Measurements from ENCODE around the gene GRAMD1B. TPM values are rescaled to one million over a fixed set of nuclear protein-coding genes. Genes with fewer than 3 reads are reported as not detected.

GRAMD1B gene
- total RNA-seq, 1 donor from 2014 or later, result 8.8 TPM

DNA sequence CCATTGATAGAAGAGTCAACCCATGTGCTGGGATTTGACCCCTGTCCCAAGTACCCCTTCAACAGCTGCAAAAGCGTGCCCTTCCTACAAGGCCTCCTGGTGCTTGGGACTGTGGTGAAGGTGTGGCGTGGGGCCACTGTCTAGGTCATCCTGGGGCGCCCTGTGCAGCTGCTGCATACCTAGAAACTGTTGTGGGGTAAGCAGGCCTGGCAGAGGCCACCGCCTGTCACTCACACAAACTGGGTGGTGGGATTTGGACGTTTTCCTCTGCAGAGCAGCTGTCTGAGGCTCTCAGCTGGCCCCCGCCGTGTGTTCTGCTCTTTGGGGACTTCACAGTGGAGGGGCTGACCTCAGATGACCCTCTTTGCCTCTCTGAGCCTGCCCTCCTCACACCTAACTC lies 154.7 kb downstream of the GRAMD1B start:
- H3K27me3 ChIP-seq (ENCODE audit: control insufficient read depth, insufficient read depth, low read length), result peaks cover 4% of the 10 kb centered on the region
- H3K4me3 ChIP-seq (ENCODE audit: low read depth, low read length), result no peak overlapping the region
- TF ChIP-seq, protein P1, sequence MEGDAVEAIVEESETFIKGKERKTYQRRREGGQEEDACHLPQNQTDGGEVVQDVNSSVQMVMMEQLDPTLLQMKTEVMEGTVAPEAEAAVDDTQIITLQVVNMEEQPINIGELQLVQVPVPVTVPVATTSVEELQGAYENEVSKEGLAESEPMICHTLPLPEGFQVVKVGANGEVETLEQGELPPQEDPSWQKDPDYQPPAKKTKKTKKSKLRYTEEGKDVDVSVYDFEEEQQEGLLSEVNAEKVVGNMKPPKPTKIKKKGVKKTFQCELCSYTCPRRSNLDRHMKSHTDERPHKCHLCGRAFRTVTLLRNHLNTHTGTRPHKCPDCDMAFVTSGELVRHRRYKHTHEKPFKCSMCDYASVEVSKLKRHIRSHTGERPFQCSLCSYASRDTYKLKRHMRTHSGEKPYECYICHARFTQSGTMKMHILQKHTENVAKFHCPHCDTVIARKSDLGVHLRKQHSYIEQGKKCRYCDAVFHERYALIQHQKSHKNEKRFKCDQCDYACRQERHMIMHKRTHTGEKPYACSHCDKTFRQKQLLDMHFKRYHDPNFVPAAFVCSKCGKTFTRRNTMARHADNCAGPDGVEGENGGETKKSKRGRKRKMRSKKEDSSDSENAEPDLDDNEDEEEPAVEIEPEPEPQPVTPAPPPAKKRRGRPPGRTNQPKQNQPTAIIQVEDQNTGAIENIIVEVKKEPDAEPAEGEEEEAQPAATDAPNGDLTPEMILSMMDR (IDR thresholded peaks at IDR 0.05; ENCODE audit: insufficient read depth, low read length, poor library complexity, severe bottlenecking), result no peak
- no peaks in the 10 kb centered on the region for H3K36me3 ChIP-seq (ENCODE audit: control insufficient read depth, insufficient read depth, low read length)
- DNase-seq (ENCODE audit: low read depth), result no peak

DNA sequence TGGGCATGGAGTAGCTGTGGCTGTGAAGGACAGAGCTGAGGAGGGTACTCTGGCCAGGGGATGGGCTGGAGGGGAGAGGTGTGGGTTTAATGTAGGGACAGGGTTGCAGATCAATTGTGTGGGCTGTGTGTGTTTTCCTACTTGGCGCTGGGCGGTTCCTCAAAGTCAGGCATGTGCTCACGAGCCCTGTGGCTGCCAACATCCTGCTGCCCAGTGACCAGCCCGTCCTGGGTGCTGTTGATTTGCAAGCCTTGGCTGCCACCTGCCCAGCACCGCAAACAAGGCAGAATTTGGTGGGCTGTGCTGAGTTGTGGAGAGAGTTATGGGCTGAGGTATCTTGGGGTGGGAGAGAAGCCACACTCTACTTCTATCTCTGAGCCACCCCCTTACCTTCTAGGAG lies 155.1 kb downstream of the GRAMD1B start:
- TF ChIP-seq, protein P1 (IDR thresholded peaks at IDR 0.05; ENCODE audit: insufficient read depth, low read length, poor library complexity, severe bottlenecking), result no peak
- Histone ChIP-seq H3K27me3 (ENCODE audit: control insufficient read depth, insufficient read depth, low read length) (peaks cover 3% of the 10 kb centered on the region), H3K4me3 (ENCODE audit: low read depth, low read length) (no peak overlapping the region), H3K36me3 (ENCODE audit: control insufficient read depth, insufficient read depth, low read length) (no peaks in the 10 kb centered on the region)
- no peak for DNase-seq (ENCODE audit: low read depth)

DNA sequence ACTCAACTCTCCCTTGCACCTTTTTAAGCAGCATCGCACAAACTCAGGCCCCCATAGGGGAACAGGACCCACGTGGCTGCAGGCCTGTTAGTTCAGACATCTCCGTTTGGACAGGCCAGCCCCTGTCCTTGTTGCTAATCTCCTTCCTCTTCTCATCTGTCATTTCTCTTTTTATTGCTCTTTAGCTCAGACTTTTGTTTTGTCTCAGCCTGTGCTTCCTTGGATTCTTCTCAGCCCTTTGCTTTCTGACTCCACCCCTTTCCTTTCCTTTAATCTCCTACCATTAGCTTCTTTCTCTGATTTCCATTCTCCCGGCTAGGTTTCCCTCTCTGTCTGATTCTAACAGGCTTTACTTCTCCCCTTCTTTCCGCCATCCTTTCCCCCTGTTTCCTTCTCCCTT lies 155.6 kb downstream of the GRAMD1B start:
- Histone ChIP-seq H3K36me3 (ENCODE audit: control insufficient read depth, insufficient read depth, low read length) (no peaks in the 10 kb centered on the region), H3K27me3 (ENCODE audit: control insufficient read depth, insufficient read depth, low read length) (no peaks in the 10 kb centered on the region), H3K4me3 (ENCODE audit: low read depth, low read length) (no peak overlapping the region)
- no peak for DNase-seq (ENCODE audit: low read depth)
- TF ChIP-seq, protein P1 (IDR thresholded peaks at IDR 0.05; ENCODE audit: insufficient read depth, low read length, poor library complexity, severe bottlenecking), result no peak

DNA sequence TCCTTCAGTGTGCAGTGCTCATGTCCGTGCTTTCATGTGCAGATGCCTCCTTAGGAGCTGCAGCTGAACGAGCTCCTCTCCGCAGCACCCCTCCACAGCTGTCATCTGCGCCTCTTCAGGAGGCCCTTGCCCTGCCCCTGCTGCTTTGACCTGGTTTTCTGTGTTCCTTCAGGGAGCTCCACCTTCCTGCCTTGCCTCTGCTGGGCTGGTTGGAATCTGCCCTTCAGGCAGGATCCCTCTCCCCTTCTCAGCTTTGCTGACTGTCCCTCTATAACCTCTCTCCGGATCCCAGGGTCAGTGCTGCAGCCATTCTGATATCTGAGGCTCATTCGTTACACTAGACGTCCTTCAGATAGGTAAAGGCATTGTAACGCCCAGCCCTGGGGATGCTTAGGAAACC lies 156.5 kb downstream of the GRAMD1B start:
- TF ChIP-seq, protein P1 (IDR thresholded peaks at IDR 0.05; ENCODE audit: insufficient read depth, low read length, poor library complexity, severe bottlenecking), result no peak
- no peak for DNase-seq (ENCODE audit: low read depth)
- H3K36me3 ChIP-seq (ENCODE audit: control insufficient read depth, insufficient read depth, low read length), result no peaks in the 10 kb centered on the region
- H3K4me3 ChIP-seq (ENCODE audit: low read depth, low read length), result no peak overlapping the region
- H3K27me3 ChIP-seq (ENCODE audit: control insufficient read depth, insufficient read depth, low read length), result no peaks in the 10 kb centered on the region

DNA sequence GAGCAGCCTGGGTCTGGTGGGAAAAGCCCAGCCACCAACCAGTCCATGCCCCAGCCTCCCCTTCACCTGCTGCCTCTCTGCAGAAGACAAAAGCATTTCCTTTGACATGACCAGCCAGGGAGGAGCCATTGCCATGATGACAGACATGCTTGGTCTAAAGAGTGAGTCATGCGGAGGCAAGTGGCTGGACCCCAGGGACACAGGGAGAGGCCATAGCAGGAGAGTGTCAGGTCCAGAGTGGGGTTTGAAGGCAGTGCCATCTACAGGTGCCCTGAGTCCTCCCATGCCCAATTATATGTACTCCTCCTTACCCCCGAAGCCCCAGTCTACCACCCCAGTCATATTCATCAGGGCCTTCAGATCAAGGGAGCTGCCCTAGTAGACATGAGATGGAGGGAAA lies 157.0 kb downstream of the GRAMD1B start:
- no peak for DNase-seq (ENCODE audit: low read depth)
- TF ChIP-seq, protein P1 (IDR thresholded peaks at IDR 0.05; ENCODE audit: insufficient read depth, low read length, poor library complexity, severe bottlenecking), result no peak

DNA sequence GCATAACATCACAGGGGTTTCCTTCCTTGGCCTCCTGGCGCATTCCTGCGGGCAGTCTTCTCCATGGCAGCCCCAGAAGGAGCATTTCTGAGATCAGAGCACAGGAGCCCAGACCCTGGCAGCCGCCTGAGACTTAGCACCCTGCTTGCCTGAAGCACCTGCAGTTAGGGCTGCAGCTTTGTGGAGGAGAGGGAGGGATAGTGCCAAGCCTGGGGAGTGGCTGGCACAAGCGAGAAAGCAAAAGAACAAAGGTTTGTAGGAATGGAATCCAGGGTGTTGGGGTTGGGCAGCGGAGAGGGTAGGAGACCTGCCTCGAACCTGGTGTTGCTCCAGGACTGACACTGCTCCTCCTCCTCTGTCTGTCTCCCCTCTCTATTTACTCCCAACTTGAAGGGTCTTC lies 157.5 kb downstream of the GRAMD1B start:
- Histone ChIP-seq H3K36me3 (ENCODE audit: control insufficient read depth, insufficient read depth, low read length) (no peaks in the 10 kb centered on the region), H3K27me3 (ENCODE audit: control insufficient read depth, insufficient read depth, low read length) (no peaks in the 10 kb centered on the region), H3K4me3 (ENCODE audit: low read depth, low read length) (no peak overlapping the region)
- TF ChIP-seq, protein P1 (IDR thresholded peaks at IDR 0.05; ENCODE audit: insufficient read depth, low read length, poor library complexity, severe bottlenecking), result no peak
- DNase-seq (ENCODE audit: low read depth), result no peak

More for the DNA sequence above, 157.0 kb downstream of the GRAMD1B start:
- H3K27me3 ChIP-seq (ENCODE audit: control insufficient read depth, insufficient read depth, low read length), result no peaks in the 10 kb centered on the region
- no peaks in the 10 kb centered on the region for H3K36me3 ChIP-seq (ENCODE audit: control insufficient read depth, insufficient read depth, low read length)
- no peak overlapping the region for H3K4me3 ChIP-seq (ENCODE audit: low read depth, low read length)
